G401 (cell line): ENCODE measurements around the gene CYP2E1. TPM values are rescaled to one million over a fixed set of nuclear protein-coding genes. Genes with fewer than 3 reads are reported as not detected.
"Not testable (repeated sequence)": the region's sequence is repeated elsewhere in the genome, so short reads cannot be mapped to it uniquely, and the experiment has no call there.

Experiments used
- DNase-seq: peaks from one replicate; pipeline ENCODE4 v3.0.0-alpha.2; 2015; ENCODE audit warnings: low spot score
- in situ Hi-C: cut with HindIII; loops from 2 replicates; pipeline ENCODE4 v1.10.0; 2016; ENCODE audit warnings: low sequenced_read_pairs, mixed read lengths
- total RNA-seq: library from RNA; depleted of rRNA; stranded (reverse); fragments of >200 nt; shearing (Covaris generic); gene quantifications from 2 replicates; pipeline ENCODE4 v1.2.3, GENCODE V29; 2014; rRNA removed

Gene CYP2E1
- total RNA-seq = 0.17 TPM in 1 of 2 replicates, not detected in the other

DNA sequence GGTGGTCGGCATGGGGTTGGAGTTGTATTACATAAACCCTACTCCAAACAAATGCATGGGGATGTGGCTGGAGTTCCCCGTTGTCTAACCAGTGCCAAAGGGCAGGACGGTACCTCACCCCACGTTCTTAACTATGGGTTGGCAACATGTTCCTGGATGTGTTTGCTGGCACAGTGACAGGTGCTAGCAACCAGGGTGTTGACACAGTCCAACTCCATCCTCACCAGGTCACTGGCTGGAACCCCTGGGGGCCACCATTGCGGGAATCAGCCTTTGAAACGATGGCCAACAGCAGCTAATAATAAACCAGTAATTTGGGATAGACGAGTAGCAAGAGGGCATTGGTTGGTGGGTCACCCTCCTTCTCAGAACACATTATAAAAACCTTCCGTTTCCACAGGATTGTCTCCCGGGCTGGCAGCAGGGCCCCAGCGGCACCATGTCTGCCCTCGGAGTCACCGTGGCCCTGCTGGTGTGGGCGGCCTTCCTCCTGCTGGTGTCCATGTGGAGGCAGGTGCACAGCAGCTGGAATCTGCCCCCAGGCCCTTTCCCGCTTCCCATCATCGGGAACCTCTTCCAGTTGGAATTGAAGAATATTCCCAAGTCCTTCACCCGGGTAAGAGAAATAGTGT lies at the start of gene CYP2E1:
Gene CYP2E1, plus strand, starts transcription at position 407 of the 632 bp plus-strand sequence. Its CDS starts 33 bp downstream, at position 440.
- peak; percentile 18 for DNase-seq
- in situ Hi-C loops = no loop called here

GRCh38 chr10:133481086-133481643 lies 46.0 kb upstream of the CYP2E1 start:
- in situ Hi-C loops = no loop called here

DNA sequence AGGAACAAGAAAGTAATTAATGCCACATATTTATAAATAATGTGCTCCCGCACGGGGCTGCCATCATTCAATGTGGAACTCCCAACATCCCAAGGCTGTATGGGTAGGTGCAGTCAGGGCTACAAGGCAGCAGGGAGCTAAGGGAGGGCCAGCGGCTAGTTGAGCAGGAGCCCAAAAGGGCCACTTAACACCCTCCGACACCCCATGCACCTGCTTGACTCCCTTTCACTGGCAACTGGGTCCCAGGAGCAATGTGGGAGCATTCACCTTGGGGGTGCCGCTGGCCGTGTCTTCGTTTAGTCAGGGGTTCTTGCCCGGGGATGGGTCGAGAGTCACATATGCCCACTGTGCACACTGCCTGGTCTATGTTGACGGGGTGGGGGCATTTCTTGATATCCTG lies 45.5 kb upstream of the CYP2E1 start:
- no peak for DNase-seq
- in situ Hi-C loops = no loop called here

More at GRCh38 chr10:133481086-133481643, 46.0 kb upstream of the CYP2E1 start:
- DNase-seq = no peak

GRCh38 chr10:133484818-133485217 lies 42.3 kb upstream of the CYP2E1 start:
- in situ Hi-C loops = no loop called here
- DNase-seq = no peak

GRCh38 chr10:133487085-133487484 lies 40.1 kb upstream of the CYP2E1 start:
- DNase-seq = no peak
- in situ Hi-C loops = no loop called here

GRCh38 chr10:133488354-133488753 lies 38.8 kb upstream of the CYP2E1 start:
- in situ Hi-C loops = no loop called here

DNA sequence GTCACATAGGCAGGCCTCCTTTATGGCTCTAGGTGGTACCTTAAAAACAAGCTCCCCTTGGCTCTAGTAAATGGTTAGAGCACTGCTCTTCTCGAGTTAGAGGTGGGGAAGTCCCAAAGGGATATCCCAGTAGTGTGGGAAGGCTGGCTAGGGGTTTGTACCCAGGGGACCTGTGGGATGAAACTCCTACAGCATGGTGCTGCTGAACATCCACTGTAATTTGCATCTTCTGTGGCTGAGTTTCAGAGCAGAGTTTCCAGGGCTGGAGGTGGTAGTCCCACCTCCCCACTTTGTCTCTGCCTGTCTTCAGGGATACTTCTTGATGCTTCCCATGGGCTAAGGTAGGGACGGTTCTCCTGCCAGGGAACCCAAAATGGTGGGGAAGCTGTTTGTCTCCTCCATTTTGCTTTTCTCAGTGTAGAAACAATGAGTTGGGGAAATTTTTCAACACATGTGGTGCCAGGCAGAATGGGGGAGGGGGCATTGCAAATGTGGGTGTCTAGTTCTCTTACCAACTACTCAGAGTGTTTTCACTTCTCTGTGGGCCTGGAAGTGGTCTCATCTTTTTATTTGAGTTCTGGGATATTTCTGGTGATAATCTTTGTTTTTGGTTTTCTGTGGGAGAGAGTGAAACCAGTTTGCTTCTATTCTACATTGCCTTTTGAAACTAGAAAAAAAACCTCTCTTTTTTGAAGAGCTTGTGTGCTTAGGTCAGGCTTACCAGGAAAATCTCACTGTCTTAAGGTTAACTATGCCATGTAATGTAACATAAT lies 37.2 kb upstream of the CYP2E1 start:
- no peak for DNase-seq
- in situ Hi-C loops = no loop called here

More at GRCh38 chr10:133488354-133488753, 38.8 kb upstream of the CYP2E1 start:
- DNase-seq = no peak

DNA sequence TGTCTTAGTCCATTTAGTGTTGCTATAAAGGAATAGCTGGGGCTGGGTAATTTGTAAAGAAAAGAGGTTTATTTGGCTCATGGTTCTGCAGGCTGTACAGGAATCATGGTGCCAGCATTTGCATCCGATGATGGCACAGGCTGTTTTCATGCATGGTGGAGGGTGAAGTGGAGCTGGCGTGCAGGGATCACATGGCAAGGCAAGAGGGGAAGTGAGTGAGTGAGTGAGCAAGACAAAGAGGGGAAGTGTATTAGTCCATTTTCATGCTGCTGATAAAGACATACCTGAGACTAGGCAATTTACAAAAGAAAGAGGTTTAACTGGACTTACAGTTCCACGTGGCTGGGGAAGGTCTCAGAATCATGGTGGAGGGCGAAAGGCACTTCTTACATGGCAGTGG lies 33.6 kb upstream of the CYP2E1 start:
- DNase-seq, in situ Hi-C loops: not testable (repeated sequence)

DNA sequence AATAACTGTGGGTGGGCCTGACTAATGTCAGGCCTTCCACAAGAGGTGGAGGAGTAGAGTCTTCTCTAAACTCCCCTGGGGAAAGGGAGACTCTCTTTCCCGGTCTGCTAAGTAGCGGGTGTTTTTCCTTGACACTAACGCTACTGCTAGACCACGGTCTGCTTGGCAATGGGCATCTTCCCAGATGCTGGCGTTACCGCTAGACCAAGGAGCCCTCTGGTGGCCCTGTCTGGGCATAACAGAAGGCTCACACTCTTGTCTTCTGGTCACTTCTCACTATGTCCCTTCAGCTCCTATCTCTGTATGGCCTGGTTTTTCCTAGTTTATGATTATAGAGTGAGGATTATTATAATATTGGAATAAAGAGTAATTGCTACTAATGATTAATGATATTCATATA lies 29.8 kb upstream of the CYP2E1 start:
- in situ Hi-C loops = not testable (repeated sequence)
- peak; percentile 16 for DNase-seq

DNA sequence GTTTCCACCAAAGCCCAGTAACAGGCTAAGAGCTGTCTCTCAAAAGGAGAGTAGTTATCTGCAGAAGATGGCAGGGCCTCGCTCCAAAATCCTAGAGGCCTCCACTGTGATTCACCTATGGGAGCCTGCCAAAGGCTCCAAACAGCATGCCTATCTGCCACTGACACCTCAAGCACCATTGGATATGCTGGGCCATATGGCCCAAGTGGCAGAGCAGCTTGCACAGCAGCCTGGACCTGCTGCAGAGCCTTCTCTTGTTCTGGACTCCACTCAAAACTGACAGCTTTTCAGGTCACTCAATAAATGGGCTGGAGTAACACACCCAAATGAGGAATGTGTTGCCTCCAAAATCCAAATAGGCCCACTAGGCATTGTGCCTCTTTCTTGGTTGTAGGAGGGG lies 28.0 kb upstream of the CYP2E1 start:
- in situ Hi-C loops = not testable (repeated sequence)
- peak; percentile 96 for DNase-seq

DNA sequence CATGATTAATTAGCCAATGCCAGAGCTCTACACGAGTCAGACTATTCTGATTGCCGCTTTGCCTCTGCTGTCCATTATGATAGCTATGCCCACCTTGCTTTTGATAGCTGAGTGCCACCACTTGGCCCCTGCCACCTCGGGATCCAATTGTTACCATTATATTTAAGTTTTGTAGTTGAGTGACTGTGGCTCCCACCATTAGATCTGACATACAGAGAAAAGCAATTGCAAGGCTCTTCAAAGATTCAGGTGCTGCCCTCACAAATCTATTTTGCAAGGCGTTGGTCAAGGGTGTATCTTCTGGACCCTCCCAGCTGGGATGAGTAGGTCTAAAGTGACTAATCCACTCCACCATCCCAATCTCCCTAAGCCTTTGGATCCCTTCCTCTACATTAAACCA lies 26.3 kb upstream of the CYP2E1 start:
- in situ Hi-C loops, DNase-seq: not testable (repeated sequence)

GRCh38 chr10:133509700-133510099 lies 17.5 kb upstream of the CYP2E1 start:
- in situ Hi-C loops = no loop called here

GRCh38 chr10:133511408-133511807 lies 15.8 kb upstream of the CYP2E1 start:
- DNase-seq = no peak
- in situ Hi-C loops = no loop called here

More at GRCh38 chr10:133509700-133510099, 17.5 kb upstream of the CYP2E1 start:
- DNase-seq = no peak

DNA sequence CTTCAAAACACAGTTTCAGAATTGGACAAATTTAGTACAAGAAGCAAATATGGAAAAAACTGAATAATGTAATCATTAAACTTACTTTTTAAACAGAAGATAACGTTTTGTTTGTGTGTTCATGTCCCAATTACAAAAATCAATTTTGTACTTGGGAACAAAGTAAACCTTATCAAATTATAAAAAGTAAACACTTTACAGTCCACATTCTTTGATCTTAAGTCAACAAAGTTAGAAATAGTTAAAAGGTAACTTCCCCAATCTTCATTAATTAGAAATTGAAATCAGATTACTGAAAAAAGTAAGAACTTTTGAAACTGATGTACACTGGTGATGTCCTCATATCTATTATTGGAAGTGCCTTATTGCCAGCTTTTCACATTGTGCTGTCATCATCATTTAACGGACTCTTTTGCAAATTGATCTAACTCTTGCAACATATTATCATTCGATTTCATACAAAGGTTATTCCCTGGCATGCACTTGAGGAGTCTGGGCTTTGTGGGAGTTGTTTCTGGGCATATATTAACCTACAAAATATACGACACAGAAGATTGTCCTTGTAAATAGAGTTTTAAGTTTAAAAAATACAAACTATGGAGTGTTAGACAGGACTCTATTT lies 15.1 kb upstream of the CYP2E1 start:
- in situ Hi-C loops = no loop called here
- DNase-seq = no peak

GRCh38 chr10:133515471-133515870 lies 11.7 kb upstream of the CYP2E1 start:
- in situ Hi-C loops = no loop called here

GRCh38 chr10:133516057-133516456 lies 11.1 kb upstream of the CYP2E1 start:
- in situ Hi-C loops = no loop called here
- no peak for DNase-seq

More at GRCh38 chr10:133515471-133515870, 11.7 kb upstream of the CYP2E1 start:
- no peak for DNase-seq

- DNase-seq, in situ Hi-C loops: not testable (repeated sequence)
These were observed 8.6 kb upstream of the CYP2E1 start for GRCh38 chr10:133518517-133518916.

- DNase-seq = peak; percentile 75
- in situ Hi-C loops = no loop called here
These were observed 6.9 kb upstream of the CYP2E1 start for GRCh38 chr10:133520193-133520738.

DNA sequence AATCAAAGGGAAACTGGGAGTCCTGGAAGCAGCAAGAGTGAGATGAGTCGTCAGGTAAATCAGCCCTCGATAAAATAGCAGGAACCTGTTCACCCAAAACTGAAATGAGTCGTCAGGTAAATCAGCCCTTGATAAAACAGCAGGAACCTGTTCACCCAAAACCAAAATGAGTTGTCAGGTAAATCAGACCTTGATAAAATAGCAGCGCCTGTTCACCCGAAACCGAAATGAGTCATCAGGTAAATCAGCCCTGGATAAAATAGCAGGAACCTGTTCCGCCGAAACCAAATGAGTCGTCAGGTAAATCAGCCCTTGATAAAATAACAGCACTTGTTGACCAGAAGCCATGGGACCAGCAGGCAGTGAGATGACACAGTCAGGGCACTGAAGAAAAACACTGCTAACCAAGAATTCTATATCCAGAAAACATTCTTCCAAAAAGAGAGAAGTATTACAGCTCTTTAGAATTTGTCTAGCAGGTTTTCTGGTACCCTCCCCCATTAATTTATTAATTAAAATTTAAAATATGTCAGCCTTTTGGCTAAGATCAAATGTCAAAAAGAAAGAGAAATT lies 3.4 kb upstream of the CYP2E1 start:
- DNase-seq = no peak
- in situ Hi-C loops = no loop called here
